PFSK-1 (cell line): Measurements from ENCODE around the gene SSUH2.

ENCODE experiments used
- FOXP2 ChIP-seq: optimal IDR thresholded peaks from 2 replicates; pipeline ENCODE3; 2011; ENCODE audit warnings: borderline replicate concordance, control low read depth, inconsistent platforms; ENCODE audit not compliant: insufficient read depth; ENCODE audit errors: extremely low read length, extremely low read depth
- POLR2AphosphoS5 ChIP-seq: IDR thresholded peaks from 2 replicates; pipeline ENCODE4 v1.6.1; 2012; ENCODE audit warnings: low read depth, mild to moderate bottlenecking, control low read depth, low read length, moderate library complexity
- SIN3A ChIP-seq: IDR thresholded peaks from 2 replicates; pipeline ENCODE4 v1.6.1; 2012; ENCODE audit warnings: mild to moderate bottlenecking, low read length, moderate library complexity, borderline replicate concordance; ENCODE audit not compliant: insufficient read depth
- TAF1 ChIP-seq: IDR thresholded peaks from 2 replicates; pipeline ENCODE4 v1.6.1; 2012; ENCODE audit warnings: low read length, control low read depth, borderline replicate concordance; ENCODE audit not compliant: insufficient read depth
- TF ChIP-seq, protein P1 (sequence below), 2 experiments: IDR thresholded peaks; 2 replicates each; pipeline versions ENCODE4 v1.6.1 to v1.8.0; 2011 to 2012; ENCODE audit warnings: low read depth in 2 of 2, low read length in 2 of 2, control low read depth in 1 of 2, inconsistent platforms in 1 of 2, mild to moderate bottlenecking in 1 of 2, moderate library complexity in 1 of 2; ENCODE audit not compliant: insufficient read depth in 1 of 2

- TF ChIP-seq POLR2AphosphoS5 (no peak), SIN3A (no peak), TAF1 (no peak), FOXP2 (no peak)
- TF ChIP-seq, protein P1, sequence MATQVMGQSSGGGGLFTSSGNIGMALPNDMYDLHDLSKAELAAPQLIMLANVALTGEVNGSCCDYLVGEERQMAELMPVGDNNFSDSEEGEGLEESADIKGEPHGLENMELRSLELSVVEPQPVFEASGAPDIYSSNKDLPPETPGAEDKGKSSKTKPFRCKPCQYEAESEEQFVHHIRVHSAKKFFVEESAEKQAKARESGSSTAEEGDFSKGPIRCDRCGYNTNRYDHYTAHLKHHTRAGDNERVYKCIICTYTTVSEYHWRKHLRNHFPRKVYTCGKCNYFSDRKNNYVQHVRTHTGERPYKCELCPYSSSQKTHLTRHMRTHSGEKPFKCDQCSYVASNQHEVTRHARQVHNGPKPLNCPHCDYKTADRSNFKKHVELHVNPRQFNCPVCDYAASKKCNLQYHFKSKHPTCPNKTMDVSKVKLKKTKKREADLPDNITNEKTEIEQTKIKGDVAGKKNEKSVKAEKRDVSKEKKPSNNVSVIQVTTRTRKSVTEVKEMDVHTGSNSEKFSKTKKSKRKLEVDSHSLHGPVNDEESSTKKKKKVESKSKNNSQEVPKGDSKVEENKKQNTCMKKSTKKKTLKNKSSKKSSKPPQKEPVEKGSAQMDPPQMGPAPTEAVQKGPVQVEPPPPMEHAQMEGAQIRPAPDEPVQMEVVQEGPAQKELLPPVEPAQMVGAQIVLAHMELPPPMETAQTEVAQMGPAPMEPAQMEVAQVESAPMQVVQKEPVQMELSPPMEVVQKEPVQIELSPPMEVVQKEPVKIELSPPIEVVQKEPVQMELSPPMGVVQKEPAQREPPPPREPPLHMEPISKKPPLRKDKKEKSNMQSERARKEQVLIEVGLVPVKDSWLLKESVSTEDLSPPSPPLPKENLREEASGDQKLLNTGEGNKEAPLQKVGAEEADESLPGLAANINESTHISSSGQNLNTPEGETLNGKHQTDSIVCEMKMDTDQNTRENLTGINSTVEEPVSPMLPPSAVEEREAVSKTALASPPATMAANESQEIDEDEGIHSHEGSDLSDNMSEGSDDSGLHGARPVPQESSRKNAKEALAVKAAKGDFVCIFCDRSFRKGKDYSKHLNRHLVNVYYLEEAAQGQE (IDR thresholded peaks at IDR 0.05; ENCODE audit: insufficient read depth in 1 of 2, low read depth in 2 of 2, low read length in 2 of 2): no peak
These were observed 36.4 kb downstream of the SSUH2 start for GRCh38 chr3:8608041-8608790.
